H9 (cell line): ENCODE measurements around the gene PLCL1. TPM values are rescaled to one million over a fixed set of nuclear protein-coding genes. Genes with fewer than 3 reads are reported as not detected.

ENCODE experiments used
- DNase-seq: peaks from one replicate; pipeline ENCODE4 v3.0.0-alpha.2; 2017
- H2AFZ ChIP-seq: one replicate; pipeline ENCODE4 v1.6.1; 2013; ENCODE audit warnings: mild to moderate bottlenecking, low read length, control low read depth, moderate library complexity
- H2AK5ac ChIP-seq: 2 replicates; pipeline ENCODE4 v1.6.1; 2013; ENCODE audit warnings: low read length, control low read depth, mixed read lengths; ENCODE audit not compliant: insufficient read length
- H2BK120ac ChIP-seq: one replicate; pipeline ENCODE4 v1.6.1; 2013; ENCODE audit warnings: low read depth, mild to moderate bottlenecking, low read length, control low read depth, inconsistent platforms; ENCODE audit not compliant: poor library complexity, severe bottlenecking
- H2BK12ac ChIP-seq: 2 replicates; pipeline ENCODE4 v1.6.1; 2013; ENCODE audit warnings: low read length, control low read depth, mixed read lengths, low read depth; ENCODE audit not compliant: insufficient read length
- H2BK15ac ChIP-seq: 2 replicates; pipeline ENCODE4 v1.6.1; 2013; ENCODE audit warnings: low read depth, low read length, control low read depth
- H2BK20ac ChIP-seq: one replicate; pipeline ENCODE4 v1.6.1; 2013; ENCODE audit warnings: low read depth, mild to moderate bottlenecking, low read length, control low read depth, inconsistent platforms; ENCODE audit not compliant: poor library complexity, severe bottlenecking
- H2BK5ac ChIP-seq: 2 replicates; pipeline ENCODE4 v1.6.1; 2013; ENCODE audit warnings: low read length, control low read depth, mixed read lengths; ENCODE audit not compliant: insufficient read length
- H3K14ac ChIP-seq: 2 replicates; pipeline ENCODE4 v1.6.1; 2013; ENCODE audit warnings: low read length, control low read depth; ENCODE audit not compliant: insufficient read depth
- H3K18ac ChIP-seq: 2 replicates; pipeline ENCODE4 v1.6.1; 2013; ENCODE audit warnings: low read depth, mild to moderate bottlenecking, mixed read lengths, low read length, control low read depth; ENCODE audit not compliant: insufficient read length
- H3K23ac ChIP-seq: 2 replicates; pipeline ENCODE4 v1.6.1; 2013; ENCODE audit warnings: low read length, control low read depth, mixed read lengths, low read depth; ENCODE audit not compliant: insufficient read length
- H3K23me2 ChIP-seq: 2 replicates; pipeline ENCODE4 v1.6.1; 2013; ENCODE audit warnings: low read depth, mild to moderate bottlenecking, mixed read lengths, low read length, control low read depth; ENCODE audit not compliant: insufficient read length, poor library complexity, severe bottlenecking
- H3K27ac ChIP-seq: 2 replicates; pipeline ENCODE4 v1.5.1; 2013; ENCODE audit warnings: low read length, control low read depth, mixed read lengths, low read depth; ENCODE audit not compliant: insufficient read length
- H3K27me3 ChIP-seq: 2 replicates; pipeline ENCODE4 v1.6.1; 2013; ENCODE audit warnings: low read length, control low read depth, inconsistent platforms; ENCODE audit not compliant: insufficient read depth
- H3K4ac ChIP-seq: 2 replicates; pipeline ENCODE4 v1.6.1; 2013; ENCODE audit warnings: low read depth, mild to moderate bottlenecking, control low read depth, inconsistent platforms, low read length, moderate library complexity
- H3K4me1 ChIP-seq: 2 replicates; pipeline ENCODE4 v1.6.1; 2013; ENCODE audit warnings: low read length, control low read depth, inconsistent platforms; ENCODE audit not compliant: insufficient read depth
- H3K4me2 ChIP-seq: 2 replicates; pipeline ENCODE4 v1.6.1; 2013; ENCODE audit warnings: low read length, control low read depth, mixed read lengths; ENCODE audit not compliant: insufficient read length, insufficient read depth
- H3K56ac ChIP-seq: 2 replicates; pipeline ENCODE4 v1.6.1; 2013; ENCODE audit warnings: low read depth, mild to moderate bottlenecking, mixed read lengths, low read length, control low read depth; ENCODE audit not compliant: insufficient read length
- H3K79me1 ChIP-seq: 2 replicates; pipeline ENCODE4 v1.6.1; 2013; ENCODE audit warnings: low read depth, mild to moderate bottlenecking, moderate library complexity, low read length, control low read depth, inconsistent platforms; ENCODE audit not compliant: insufficient read depth, poor library complexity, severe bottlenecking
- H3K79me2 ChIP-seq: 2 replicates; pipeline ENCODE4 v1.6.1; 2013; ENCODE audit warnings: low read length, control low read depth, inconsistent platforms; ENCODE audit not compliant: insufficient read depth
- H3K9ac ChIP-seq: 2 replicates; pipeline ENCODE4 v1.6.1; 2013; ENCODE audit warnings: low read length, control low read depth, mixed read lengths; ENCODE audit not compliant: insufficient read length; ENCODE audit errors: extremely low read depth
- H3K9me3 ChIP-seq: one replicate; pipeline ENCODE4 v1.6.1; 2013; ENCODE audit warnings: low read depth, low read length, inconsistent platforms; ENCODE audit not compliant: control insufficient read depth
- H3T11ph ChIP-seq: one replicate; pipeline ENCODE4 v1.6.1; 2013; ENCODE audit warnings: mild to moderate bottlenecking, low read length, control low read depth, inconsistent platforms
- H4K20me1 ChIP-seq: one replicate; pipeline ENCODE4 v1.6.1; 2013; ENCODE audit not compliant: control insufficient read depth, insufficient read length, insufficient read depth
- H4K5ac ChIP-seq: 2 replicates; pipeline ENCODE4 v1.6.1; 2013; ENCODE audit warnings: low read depth, mild to moderate bottlenecking, mixed read lengths, low read length, control low read depth; ENCODE audit not compliant: insufficient read length
- H4K8ac ChIP-seq: replicated peaks from 2 replicates; pipeline ENCODE4 v1.6.1; 2013; ENCODE audit warnings: low read length, control low read depth, mixed read lengths, low read depth; ENCODE audit not compliant: insufficient read length
- H4K91ac ChIP-seq: 2 replicates; pipeline ENCODE4 v1.6.1; 2013; ENCODE audit warnings: low read depth, mild to moderate bottlenecking, moderate library complexity, mixed read lengths, low read length, control low read depth; ENCODE audit not compliant: insufficient read length
- H3K27ac Mint-ChIP-seq, 3 experiments: 2 replicates in 2 of 3; 3 replicates in 1 of 3; pipeline ENCODE4 v1.8.0; 2020 to 2021; ENCODE audit warnings: mixed read lengths in 3 of 3, mild to moderate bottlenecking in 1 of 3, moderate library complexity in 1 of 3
- H3K27me3 Mint-ChIP-seq: 2 replicates; pipeline ENCODE4 v1.8.0; 2021; ENCODE audit warnings: low read depth, mild to moderate bottlenecking, moderate library complexity, mixed read lengths
- H3K36me3 Mint-ChIP-seq, 3 experiments: 2 replicates in 2 of 3; 3 replicates in 1 of 3; pipeline ENCODE4 v1.8.0; 2020 to 2021; ENCODE audit warnings: low read depth in 3 of 3, mixed read lengths in 3 of 3; ENCODE audit not compliant: insufficient read depth in 1 of 3
- H3K4me1 Mint-ChIP-seq, 2 experiments: 2 replicates each; pipeline ENCODE4 v1.8.0; 2020; ENCODE audit warnings: mixed read lengths in 2 of 2
- H3K4me3 Mint-ChIP-seq, 2 experiments: 2 replicates in 1 of 2; 3 replicates in 1 of 2; pipeline ENCODE4 v1.8.0; 2020 to 2021; ENCODE audit warnings: mild to moderate bottlenecking in 2 of 2, mixed read lengths in 2 of 2, moderate library complexity in 1 of 2
- H3K9me3 Mint-ChIP-seq, 2 experiments: 2 replicates in 1 of 2; 3 replicates in 1 of 2; pipeline ENCODE4 v1.8.0; 2020; ENCODE audit warnings: mild to moderate bottlenecking in 2 of 2, mixed read lengths in 2 of 2, moderate library complexity in 1 of 2
- CTCF ChIP-seq: fragments of 200-600 bp; sonication (generic); conservative IDR thresholded peaks from 3 replicates; pipeline ENCODE4 v1.8.0; 2021; ENCODE audit warnings: antibody characterized with exemption, mild to moderate bottlenecking
- WGBS: extraction: QIAGEN DNeasy Blood & Tissue Kit; methylation state at CpG from one replicate; pipeline ENCODE4 v1.1.7; 2013; ENCODE audit warnings: missing lambda C conversion rate, low lambda C conversion rate, mixed read lengths; ENCODE audit not compliant: insufficient read length; ENCODE audit errors: extremely low coverage; 5-methylcytosine and 5-hydroxymethylcytosine counted together
- total RNA-seq: library from RNA; stranded (reverse); gene quantifications from 2 replicates; pipeline ENCODE4 v1.2.1, GENCODE V29; 2021

PLCL1 gene
- total RNA-seq, 1 experiment from 2014 or later: 0.04 TPM

GRCh38 chr2:197867033-197867432 lies 62.6 kb downstream of the PLCL1 start:
- Histone ChIP-seq H2BK12ac (no peak overlapping the region), H3K23me2 (no peaks in the 10 kb centered on the region), H3K4ac (no peak overlapping the region), H3K56ac (no peak overlapping the region), H3K9me3 (no peaks in the 10 kb centered on the region), H2BK20ac (no peak overlapping the region), H3K9ac (no peak overlapping the region), H2BK120ac (no peak overlapping the region), H4K8ac (no peak overlapping the region), H4K5ac (no peak overlapping the region), H3K18ac (no peak overlapping the region), H3K27me3 (no peaks in the 10 kb centered on the region), H3K14ac (no peak overlapping the region), H4K20me1 (no peaks in the 10 kb centered on the region), H3T11ph (no peak overlapping the region), H2BK5ac (no peak overlapping the region), H3K23ac (no peak overlapping the region), H3K27ac (no peak overlapping the region), H4K91ac (no peak overlapping the region), H2AK5ac (no peak overlapping the region), H2AFZ (no peak overlapping the region), H3K79me1 (no peaks in the 10 kb centered on the region), H2BK15ac (no peak overlapping the region), H3K79me2 (no peaks in the 10 kb centered on the region), H3K4me1 (no peaks in the 10 kb centered on the region), H3K4me2 (no peak overlapping the region)
- WGBS: no CpG with 5 or more reads among the region's 2 CpGs
- no peak for TF ChIP-seq CTCF
- DNase-seq: no peak
- H3K27me3 Mint-ChIP-seq: no peaks in the 10 kb centered on the region
- peaks cover 11 to 16% of the 10 kb centered on the region in 2 experiments; a peak in 3 of 4 replicates for H3K4me1 Mint-ChIP-seq
- H3K27ac Mint-ChIP-seq: no peak overlapping the region
- no peaks in the 10 kb centered on the region for H3K36me3 Mint-ChIP-seq
- no peak overlapping the region for H3K4me3 Mint-ChIP-seq
- no peaks in the 10 kb centered on the region for H3K9me3 Mint-ChIP-seq
